ENCODE results near the gene SPHK1.

DNA sequence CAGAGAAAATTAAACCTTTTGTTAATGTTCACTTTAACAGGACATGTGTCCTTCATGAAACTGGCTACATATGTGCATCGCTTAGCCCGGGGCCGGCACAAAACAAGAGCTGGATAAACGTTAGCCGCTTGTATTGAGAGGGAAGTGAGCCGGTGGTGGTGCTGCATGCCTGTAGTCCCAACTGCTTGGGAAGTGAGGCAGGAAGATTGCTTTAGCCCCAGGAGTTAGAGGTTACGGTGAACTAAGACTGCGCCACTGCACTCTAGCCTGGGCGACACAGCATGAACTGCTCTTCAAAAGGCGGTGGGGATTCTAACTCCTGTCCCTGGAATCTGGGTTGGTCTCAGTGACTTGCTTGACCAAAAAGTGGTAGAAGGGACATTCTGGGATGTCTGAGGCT is 15.0 kb upstream of the SPHK1 start:
- TF ChIP-seq POLR2A (IDR thresholded peaks at IDR 0.05) (no peak), CTCF (IDR thresholded peaks at IDR 0.05) (no peak)

Measured in breast epithelium (tissue), 3 donors.